ENCODE measurements around the gene SUSD1. TPM values are rescaled to one million over a fixed set of nuclear protein-coding genes. Genes with fewer than 3 reads are reported as not detected.
"Not testable (repeated sequence)": the region's sequence is repeated elsewhere in the genome, so short reads cannot be mapped to it uniquely, and the experiment has no call there.

The SUSD1 gene
- total and polyA plus RNA-seq, 2 donors (not counting 1 experiment from before 2014, with no cell fraction given) = 5.7 to 7.5 TPM

- POLR2A ChIA-PET = no interaction called here
- CTCF ChIA-PET = no interaction called here
- H3K4me2 ChIP-seq (replicated peaks; ENCODE audit: low read depth, low read length, poor library complexity, severe bottlenecking) = no peak overlapping the region
- no peaks in the 10 kb centered on the region for H4K20me1 ChIP-seq (ENCODE audit: control insufficient read depth, insufficient read depth, low read length, poor library complexity, severe bottlenecking)
- DNase-seq = no peak
- no peaks in the 10 kb centered on the region for H3K79me2 ChIP-seq (ENCODE audit: control insufficient read depth, insufficient read depth, low read length)
- H3K9me3 Mint-ChIP-seq (ENCODE audit: insufficient read depth) = no peaks in the 10 kb centered on the region
- H3K27ac ChIP-seq (ENCODE audit: low read length in 2 of 2) = no peak overlapping the region
- H3K9me3 ChIP-seq (ENCODE audit: control extremely low read depth in 1 of 3, control insufficient read depth in 2 of 3, insufficient read depth in 1 of 3, low read length in 2 of 3) = peaks cover 0 to 6% (median 4%) of the 10 kb centered on the region in 3 donors
- no peak for TF ChIP-seq EZH2 (IDR thresholded peaks at IDR 0.05; ENCODE audit: borderline replicate concordance, insufficient read depth, low read depth, low read length, poor library complexity, severe bottlenecking)
- TF ChIP-seq CTCF (IDR thresholded peaks at IDR 0.05) = no peak
- no peak overlapping the region for H3K27ac Mint-ChIP-seq
- no peaks in the 10 kb centered on the region for H3K27me3 Mint-ChIP-seq
- H3K27me3 ChIP-seq (replicated peaks in 1 of 4; ENCODE audit: control extremely low read depth in 1 of 4, control insufficient read depth in 3 of 4, insufficient read depth in 4 of 4, low read length in 3 of 4) = no peaks in the 10 kb centered on the region
- peaks cover 25% of the 10 kb centered on the region for H3K4me1 Mint-ChIP-seq
- no peak overlapping the region for H2AFZ ChIP-seq (ENCODE audit: insufficient read depth, low read depth, low read length, poor library complexity, severe bottlenecking)
- H3K9ac ChIP-seq (ENCODE audit: low read length) = no peak overlapping the region
- WGBS (ENCODE audit: insufficient coverage) = 100% methylated on average over 1 of the region's 3 CpGs
- ATAC-seq (ENCODE audit: low read depth) = no peak
- peaks cover 21 to 22% of the 10 kb centered on the region in 2 donors for H3K4me1 ChIP-seq (ENCODE audit: control insufficient read depth in 2 of 2, insufficient read depth in 2 of 2, low read length in 2 of 2)
- no peak overlapping the region for H3K4me3 Mint-ChIP-seq
- intact Hi-C loops (cut with micrococcal nuclease) = no loop called here
- no peaks in the 10 kb centered on the region for H3K36me3 ChIP-seq (replicated peaks in 1 of 2; ENCODE audit: control extremely low read depth in 1 of 2, control insufficient read depth in 1 of 2, extremely low read depth in 1 of 2, insufficient read depth in 2 of 2, low read length in 1 of 2)
- H3K4me3 ChIP-seq (ENCODE audit: control extremely low read depth in 1 of 5, extremely low read depth in 1 of 5, insufficient read depth in 1 of 5, low read depth in 2 of 5, low read length in 4 of 5) = no peak overlapping the region
These were observed 38.0 kb downstream of the SUSD1 start for GRCh38 chr9:112137066-112137465.

DNA sequence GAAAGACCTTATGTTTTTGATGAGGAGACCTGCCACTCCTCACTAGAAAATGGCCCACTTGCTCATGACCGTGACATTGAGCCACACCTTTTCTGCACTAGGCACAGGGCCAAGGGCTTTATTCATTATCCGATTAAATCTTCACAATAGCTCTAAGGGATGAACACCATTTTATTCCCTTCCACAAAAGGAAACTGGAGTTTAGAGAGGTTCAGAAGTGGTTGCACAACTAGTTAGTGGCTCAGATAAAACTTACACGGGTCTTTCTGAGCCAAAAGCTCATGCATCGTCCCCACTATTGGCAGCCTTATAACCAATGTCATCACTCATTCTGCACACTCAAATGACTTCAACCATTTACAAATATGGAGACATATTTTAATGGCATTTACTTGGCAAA is 39.4 kb downstream of the SUSD1 start:
- Mint-ChIP-seq H3K4me1 (peaks cover 20% of the 10 kb centered on the region), H3K4me3 (no peak overlapping the region), H3K9me3 (ENCODE audit: insufficient read depth) (no peaks in the 10 kb centered on the region), H3K27ac (no peak overlapping the region), H3K27me3 (no peaks in the 10 kb centered on the region)
- ChIA-PET CTCF (interaction anchor here (0.6 kb wide), 1 partner anchor 13 kb away, joined by 6 read pairs; no protein-coding TSS in a partner anchor), POLR2A (no interaction called here)
- H3K36me3 ChIP-seq (replicated peaks in 1 of 2; ENCODE audit: control extremely low read depth in 1 of 2, control insufficient read depth in 1 of 2, extremely low read depth in 1 of 2, insufficient read depth in 2 of 2, low read length in 1 of 2) = no peaks in the 10 kb centered on the region
- H4K20me1 ChIP-seq (ENCODE audit: control insufficient read depth, insufficient read depth, low read length, poor library complexity, severe bottlenecking) = no peaks in the 10 kb centered on the region
- intact Hi-C loops (cut with micrococcal nuclease) = no loop called here
- no peak overlapping the region for H3K4me2 ChIP-seq (replicated peaks; ENCODE audit: low read depth, low read length, poor library complexity, severe bottlenecking)
- no peak for ATAC-seq (ENCODE audit: low read depth)
- no peak overlapping the region for H2AFZ ChIP-seq (ENCODE audit: insufficient read depth, low read depth, low read length, poor library complexity, severe bottlenecking)
- no peaks in the 10 kb centered on the region for H3K27me3 ChIP-seq (replicated peaks in 1 of 4; ENCODE audit: control extremely low read depth in 1 of 4, control insufficient read depth in 3 of 4, insufficient read depth in 4 of 4, low read length in 3 of 4)
- TF ChIP-seq CTCF (IDR thresholded peaks at IDR 0.05) (no peak), EZH2 (IDR thresholded peaks at IDR 0.05; ENCODE audit: borderline replicate concordance, insufficient read depth, low read depth, low read length, poor library complexity, severe bottlenecking) (no peak)
- H3K27ac ChIP-seq (ENCODE audit: low read length in 2 of 2) = no peak overlapping the region
- WGBS (ENCODE audit: insufficient coverage) = no CpG with 5 or more reads among the region's 4 CpGs
- no peak overlapping the region for H3K9ac ChIP-seq (ENCODE audit: low read length)
- H3K79me2 ChIP-seq (ENCODE audit: control insufficient read depth, insufficient read depth, low read length) = no peaks in the 10 kb centered on the region
- H3K9me3 ChIP-seq (ENCODE audit: control extremely low read depth in 1 of 3, control insufficient read depth in 2 of 3, insufficient read depth in 1 of 3, low read length in 2 of 3) = peaks cover 0 to 6% (median 4%) of the 10 kb centered on the region in 3 donors
- H3K4me3 ChIP-seq (ENCODE audit: control extremely low read depth in 1 of 5, extremely low read depth in 1 of 5, insufficient read depth in 1 of 5, low read depth in 2 of 5, low read length in 4 of 5) = no peak overlapping the region
- no peak for DNase-seq
- peaks cover 15% of the 10 kb centered on the region in 2 donors for H3K4me1 ChIP-seq (ENCODE audit: control insufficient read depth in 2 of 2, insufficient read depth in 2 of 2, low read length in 2 of 2)

- H3K27me3 ChIP-seq (replicated peaks in 1 of 4; ENCODE audit: control extremely low read depth in 1 of 4, control insufficient read depth in 3 of 4, insufficient read depth in 4 of 4, low read length in 3 of 4); H3K9ac ChIP-seq (ENCODE audit: low read length); H3K27ac Mint-ChIP-seq; H3K4me1 ChIP-seq (ENCODE audit: control insufficient read depth in 2 of 2, insufficient read depth in 2 of 2, low read length in 2 of 2); H3K9me3 Mint-ChIP-seq (ENCODE audit: insufficient read depth); H3K36me3 ChIP-seq (replicated peaks in 1 of 2; ENCODE audit: control extremely low read depth in 1 of 2, control insufficient read depth in 1 of 2, extremely low read depth in 1 of 2, insufficient read depth in 2 of 2, low read length in 1 of 2); POLR2A ChIA-PET; H3K4me2 ChIP-seq (replicated peaks; ENCODE audit: low read depth, low read length, poor library complexity, severe bottlenecking); CTCF ChIA-PET; intact Hi-C loops (cut with micrococcal nuclease); H2AFZ ChIP-seq (ENCODE audit: insufficient read depth, low read depth, low read length, poor library complexity, severe bottlenecking); H4K20me1 ChIP-seq (ENCODE audit: control insufficient read depth, insufficient read depth, low read length, poor library complexity, severe bottlenecking); H3K4me3 Mint-ChIP-seq; H3K4me3 ChIP-seq (ENCODE audit: control extremely low read depth in 1 of 5, extremely low read depth in 1 of 5, insufficient read depth in 1 of 5, low read depth in 2 of 5, low read length in 4 of 5); H3K27ac ChIP-seq (ENCODE audit: low read length in 2 of 2); DNase-seq; H3K27me3 Mint-ChIP-seq; H3K79me2 ChIP-seq (ENCODE audit: control insufficient read depth, insufficient read depth, low read length); H3K9me3 ChIP-seq (ENCODE audit: control extremely low read depth in 1 of 3, control insufficient read depth in 2 of 3, insufficient read depth in 1 of 3, low read length in 2 of 3); ATAC-seq (ENCODE audit: low read depth): not testable (repeated sequence)
- H3K4me1 Mint-ChIP-seq = peaks cover 17% of the 10 kb centered on the region
- no CpG with 5 or more reads among the region's 1 CpG for WGBS (ENCODE audit: insufficient coverage)
These were observed 41.3 kb downstream of the SUSD1 start for GRCh38 chr9:112133806-112134205.

Data from B cell (primary cell).